Endothelial cell of hepatic sinusoid (primary cell): ENCODE measurements around the gene TTC9C.
"Not testable (repeated sequence)": the region's sequence is repeated elsewhere in the genome, so short reads cannot be mapped to it uniquely, and the experiment has no call there.

ENCODE experiments used
- in situ Hi-C: cut with HindIII; loops from 2 replicates; pipeline ENCODE4 v1.10.0; 2017; ENCODE audit warnings: low sequenced_read_pairs

The TTC9C gene

GRCh38 chr11:62709247-62710000 is 18.9 kb upstream of the TTC9C start:
- in situ Hi-C loops, result no loop called here

GRCh38 chr11:62710001-62710345 is 18.3 kb upstream of the TTC9C start:
- in situ Hi-C loops, result loop anchor here (10.0 kb wide), 2 partner anchors 65 to 75 kb away; partner anchors contain the start of gene TAF6L

DNA sequence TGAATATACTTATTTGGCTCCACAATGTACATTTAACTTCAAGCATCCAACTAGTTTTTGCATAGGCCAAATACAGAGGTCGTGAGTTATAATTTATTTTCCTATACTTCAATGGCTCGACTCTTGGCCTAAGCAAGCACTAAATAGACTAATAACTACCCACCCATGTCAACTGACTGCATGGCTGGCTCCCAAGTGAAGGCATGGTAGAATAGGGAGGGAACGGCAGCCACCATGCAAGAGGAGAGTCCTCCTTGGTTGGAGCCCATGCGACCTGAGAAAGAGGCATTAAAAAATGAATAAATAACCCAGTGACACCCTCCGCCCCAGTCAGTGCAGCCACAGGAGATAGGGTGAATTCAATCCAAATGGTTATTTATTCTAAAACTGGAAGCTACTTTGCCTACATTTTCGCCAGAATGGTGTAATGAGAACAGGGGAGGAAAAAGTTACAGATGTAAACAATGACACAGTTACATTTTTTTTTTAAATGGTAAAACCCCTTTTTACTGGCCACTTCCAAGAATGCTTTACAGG is 15.9 kb upstream of the TTC9C start:
- in situ Hi-C loops, result loop anchor here (10.0 kb wide), 2 partner anchors 62 to 78 kb away; partner anchors contain the start of gene TAF6L

DNA sequence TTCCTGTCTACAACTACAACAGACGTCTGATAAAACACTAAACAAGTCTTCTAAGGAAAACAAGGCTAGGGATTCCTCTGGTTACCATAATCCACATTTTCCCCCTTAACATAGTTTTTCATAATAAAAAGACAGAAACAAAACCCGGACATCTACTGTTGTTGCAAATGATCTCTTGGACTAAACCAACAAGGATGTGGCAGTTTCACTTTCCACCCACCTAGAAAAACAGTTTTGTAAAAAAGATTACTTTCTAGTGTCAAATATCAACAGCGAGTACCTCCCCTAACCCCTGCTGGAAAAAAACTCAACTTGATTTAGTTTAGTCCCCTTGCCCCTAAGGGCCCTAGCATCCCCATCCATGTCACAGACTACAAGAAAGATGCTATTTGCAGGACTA is 15.4 kb upstream of the TTC9C start:
- in situ Hi-C loops, result loop anchor here (10.0 kb wide), 2 partner anchors 62 to 78 kb away; partner anchors contain the start of gene TAF6L

DNA sequence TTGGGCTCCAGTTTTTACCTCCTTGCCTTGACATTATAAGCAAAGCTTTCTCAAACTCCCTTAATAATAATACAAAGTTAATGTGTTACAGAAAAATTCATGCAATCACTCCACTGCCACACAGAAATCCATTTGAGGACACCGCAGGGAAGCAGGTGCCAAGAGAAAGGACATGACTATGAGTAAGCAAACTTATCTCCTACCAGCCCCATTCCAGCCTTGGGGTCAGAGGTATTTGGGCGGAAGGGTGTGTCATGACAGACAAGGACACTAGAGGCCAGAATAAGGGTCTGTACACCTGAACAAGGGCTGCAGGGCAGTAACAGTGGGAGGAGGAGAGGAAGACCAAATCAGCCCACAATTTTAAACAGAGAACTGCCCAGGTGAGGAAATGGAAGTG is 14.9 kb upstream of the TTC9C start:
- in situ Hi-C loops, result loop anchor here (10.0 kb wide), 2 partner anchors 61 to 79 kb away; partner anchors contain the start of gene TAF6L

GRCh38 chr11:62715150-62716130 is 12.8 kb upstream of the TTC9C start:
- in situ Hi-C loops, result loop anchor here (10.0 kb wide), 2 partner anchors 59 to 81 kb away; partner anchors contain the start of gene TAF6L

GRCh38 chr11:62716206-62716605 is 12.1 kb upstream of the TTC9C start:
- in situ Hi-C loops, result loop anchor here (10.0 kb wide), 2 partner anchors 59 to 81 kb away; partner anchors contain the start of gene TAF6L

GRCh38 chr11:62716816-62717215 is 11.5 kb upstream of the TTC9C start:
- in situ Hi-C loops, result loop anchor here (10.0 kb wide), 2 partner anchors 58 to 82 kb away; partner anchors contain the start of gene TAF6L

- in situ Hi-C loops, result loop anchor here (10.0 kb wide), 2 partner anchors 55 to 85 kb away; partner anchors contain the start of gene TAF6L
These were observed 8.8 kb upstream of the TTC9C start for GRCh38 chr11:62719302-62719978.

DNA sequence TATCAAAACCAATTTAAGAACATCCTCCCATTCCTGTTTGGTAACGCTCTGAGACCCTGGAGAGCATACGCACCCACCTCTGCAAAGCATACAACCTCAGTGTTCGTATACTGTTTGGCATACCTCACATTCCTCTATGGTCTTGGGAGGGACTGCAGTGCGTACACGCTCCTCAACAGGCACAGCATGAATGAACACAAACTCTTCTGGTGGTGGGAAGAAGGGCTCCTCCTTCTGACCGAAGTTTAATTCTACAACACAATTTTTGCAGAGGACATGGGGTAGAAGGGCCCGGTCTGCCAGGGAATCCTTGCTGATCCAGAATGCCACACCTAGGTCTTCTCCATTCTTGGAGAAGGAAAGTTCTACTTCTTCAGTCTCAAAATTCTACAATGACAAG is 6.3 kb upstream of the TTC9C start:
- in situ Hi-C loops, result no loop called here

DNA sequence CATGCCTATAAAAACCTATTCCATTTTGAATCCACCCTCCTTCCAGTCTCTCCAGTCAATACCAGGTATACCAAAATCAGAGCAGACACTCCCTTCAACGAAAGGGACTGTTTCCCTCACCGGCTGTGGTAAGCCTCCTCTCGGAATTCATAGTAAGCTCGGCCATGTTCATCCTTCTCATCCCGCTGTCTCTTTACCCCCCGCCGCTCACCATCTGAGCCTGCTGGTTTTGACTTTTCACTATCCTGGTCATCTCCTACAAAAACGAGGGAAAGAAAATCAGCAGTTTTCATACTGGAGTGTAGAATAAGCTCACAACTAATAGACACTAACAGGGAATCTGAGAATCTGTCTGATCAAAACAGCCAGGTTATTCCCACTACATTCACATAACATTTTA is 4.1 kb upstream of the TTC9C start:
- in situ Hi-C loops, result no loop called here

DNA sequence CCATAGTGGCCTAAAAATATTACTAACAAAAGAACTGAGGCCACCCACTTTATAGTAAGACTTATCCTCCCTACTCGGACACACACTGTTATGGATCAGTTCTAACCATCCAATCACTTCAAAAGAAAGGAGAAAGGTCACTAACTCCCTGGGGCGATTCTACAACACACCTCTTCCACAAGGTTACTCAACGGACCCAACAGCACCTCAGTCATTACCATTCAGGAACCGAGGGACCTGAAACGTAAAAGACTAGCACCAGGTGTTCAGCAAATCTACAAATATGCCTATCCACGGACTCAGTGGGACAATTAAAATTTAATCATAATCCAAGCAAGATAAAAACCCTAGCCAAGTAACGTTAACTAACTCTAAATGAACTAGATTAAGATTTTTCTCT is 2.6 kb upstream of the TTC9C start:
- in situ Hi-C loops, result no loop called here

- in situ Hi-C loops, result no loop called here
These were observed 2.0 kb upstream of the TTC9C start for GRCh38 chr11:62726156-62726914.

DNA sequence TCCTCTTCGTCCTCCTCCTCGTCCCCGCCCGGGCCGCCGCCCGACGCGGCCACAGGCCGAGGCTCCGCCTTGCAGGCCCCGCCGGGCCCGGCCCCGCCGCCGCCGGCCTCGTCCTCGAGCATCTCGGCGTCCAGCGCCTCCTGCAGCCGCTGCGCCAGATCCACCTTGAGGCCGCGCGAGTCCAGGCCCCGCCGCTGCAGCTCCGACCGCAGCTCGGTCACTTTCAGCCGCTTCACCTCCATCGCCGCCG is 1.4 kb upstream of the TTC9C start:
- in situ Hi-C loops, result no loop called here

DNA sequence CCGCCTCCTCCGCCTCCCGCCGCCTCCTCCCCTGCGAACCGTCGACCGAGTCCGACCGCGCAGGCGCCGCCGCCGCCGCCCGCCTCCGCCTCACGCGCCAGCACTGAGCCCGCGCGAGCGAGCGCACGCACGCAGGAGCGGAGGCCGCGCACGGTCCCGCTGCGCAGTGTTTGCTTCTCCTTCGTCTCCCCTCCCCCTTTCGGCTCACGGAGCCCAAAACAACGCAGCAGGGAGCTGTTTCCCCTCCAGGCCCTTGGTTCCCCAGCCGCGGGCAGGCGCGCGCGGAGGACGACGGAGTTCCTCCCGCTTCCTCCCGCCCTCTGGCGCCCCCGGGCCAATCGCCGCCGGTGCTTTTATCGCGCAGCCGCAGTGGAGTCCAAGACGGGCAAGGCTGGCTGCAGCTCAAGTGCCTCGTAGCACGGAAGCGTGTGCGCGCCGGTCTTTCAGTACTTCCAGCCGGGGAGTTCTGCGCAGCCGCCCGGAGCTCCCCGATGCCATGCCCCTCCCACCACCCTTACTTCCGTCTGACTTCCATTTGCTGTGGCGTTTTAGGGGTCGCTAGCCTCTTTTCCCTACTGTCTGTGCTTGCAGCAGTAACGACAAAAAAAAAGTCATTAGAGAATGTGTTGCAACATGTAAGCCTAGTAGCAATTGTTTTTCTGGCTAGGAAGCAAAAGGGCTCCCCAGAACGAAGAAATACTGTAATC is 968 bp upstream of the TTC9C start, which contains the start of gene HNRNPUL2:
HNRNPUL2 (minus strand) TSS at position 293 of the 707 bp plus-strand sequence. CDS start 301 bp downstream, outside the sequence.
- in situ Hi-C loops, result no loop called here

GRCh38 chr11:62727872-62728170 is 465 bp upstream of the TTC9C start:
- in situ Hi-C loops, result no loop called here

DNA sequence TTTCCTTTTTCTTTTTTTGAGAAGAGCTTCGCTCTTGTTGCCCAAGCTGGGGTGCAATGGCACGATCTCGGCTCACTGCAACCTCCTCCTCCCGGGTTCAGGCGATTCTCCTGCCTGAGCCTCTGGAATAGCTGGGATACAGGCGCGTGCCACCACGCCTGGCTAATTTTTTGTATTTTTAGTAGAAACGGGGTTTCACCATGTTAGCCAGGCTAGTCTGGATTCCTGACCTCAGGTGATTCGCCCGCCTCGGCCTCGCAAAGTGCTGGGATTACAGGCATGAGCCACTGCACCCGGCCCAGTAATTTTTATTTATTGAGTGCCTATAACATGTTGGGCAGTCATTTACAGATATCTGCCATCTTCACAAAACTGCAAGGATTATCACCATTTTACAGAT is 1.8 kb downstream of the TTC9C start:
- in situ Hi-C loops, result not testable (repeated sequence)

DNA sequence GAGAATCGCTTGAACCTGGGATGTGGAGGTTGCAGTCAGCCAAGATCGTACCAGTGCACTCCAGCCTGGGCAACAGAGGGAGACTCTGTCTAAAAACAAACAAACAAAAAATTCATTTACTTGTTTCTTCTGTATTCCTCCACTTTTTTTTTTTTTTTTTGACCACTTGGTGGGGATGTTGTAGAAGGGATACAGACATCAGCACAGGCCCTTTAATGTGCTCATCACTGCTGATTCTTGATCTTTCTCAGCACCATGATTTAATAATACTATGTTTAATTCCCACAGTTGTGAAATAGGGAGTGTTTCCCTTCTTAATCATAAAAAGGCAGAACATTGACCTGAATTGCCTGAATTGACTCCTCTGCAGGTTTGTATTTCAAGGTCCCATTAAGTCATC is 4.5 kb downstream of the TTC9C start:
- in situ Hi-C loops, result no loop called here

DNA sequence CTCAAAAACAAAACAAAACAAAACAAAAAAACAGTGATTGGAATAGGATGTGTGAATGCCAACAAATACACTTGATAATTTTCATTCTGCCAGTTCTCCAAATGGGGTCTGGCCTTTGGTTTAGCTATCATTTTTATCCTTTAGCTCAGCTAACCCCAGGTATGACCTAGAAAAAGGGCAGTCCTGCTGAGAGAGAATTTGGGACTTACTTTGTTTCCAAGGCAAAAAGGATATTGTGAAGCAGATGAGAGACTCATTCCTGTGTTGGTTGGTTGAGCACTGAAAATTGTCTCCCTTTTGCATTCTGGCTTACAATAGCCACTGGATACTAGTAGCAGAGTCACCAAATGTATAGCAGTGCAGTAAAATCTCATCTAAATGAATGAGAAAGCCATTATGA is 8.9 kb downstream of the TTC9C start:
- in situ Hi-C loops, result no loop called here
